Left lung (tissue), 10 donors: ENCODE measurements around the gene MARF1. TPM values are rescaled to one million over a fixed set of nuclear protein-coding genes. Genes with fewer than 3 reads are reported as not detected.

Experiments used
- ATAC-seq: fragments of 200-7000 bp; cut with Tn5 transposase; one replicate; pipeline ENCODE4 v1.9.1; 2020; ENCODE audit warnings: moderate library complexity
- DNase-seq, 4 donors: peaks; one replicate each; pipeline ENCODE4 v3.0.0-alpha.2; 2013 to 2020
- H3K27ac ChIP-seq, 2 donors: fragments of 200-600 bp; sonication (generic) in 1 of 2; one replicate each; pipeline versions ENCODE4 v1.5.0 to v1.8.0; 2020 to 2021
- H3K27me3 ChIP-seq, 2 donors: fragments of 200-600 bp; sonication (generic) in 1 of 2; one replicate each; pipeline versions ENCODE4 v1.5.0 to v1.8.0; 2020 to 2021
- H3K36me3 ChIP-seq, 2 donors: fragments of 200-600 bp; sonication (generic) in 1 of 2; one replicate each; pipeline versions ENCODE4 v1.5.0 to v1.8.0; 2020 to 2021
- H3K4me1 ChIP-seq, 2 donors: fragments of 200-600 bp; one replicate each; pipeline ENCODE4 v1.8.0; 2021
- H3K4me3 ChIP-seq, 2 donors: fragments of 200-600 bp; sonication (generic) in 1 of 2; one replicate each; pipeline versions ENCODE4 v1.5.0 to v1.8.0; 2020 to 2021; ENCODE audit warnings: mild to moderate bottlenecking in 1 of 2
- H3K9me3 ChIP-seq, 2 donors: fragments of 200-600 bp; sonication (generic) in 1 of 2; one replicate each; pipeline versions ENCODE4 v1.5.0 to v1.8.0; 2020 to 2021
- CTCF ChIP-seq, 2 donors: fragments of 200-600 bp; sonication (generic) in 1 of 2; IDR thresholded peaks; one replicate each; pipeline versions ENCODE4 v1.5.0 to v1.8.0; 2021; ENCODE audit warnings: antibody characterized with exemption in 2 of 2
- intact Hi-C, 2 donors: fragments of 100-400 bp; cut with DNase I; formaldehyde crosslinking; loops; one replicate each; pipeline versions ENCODE4 v1.11.2 to v1.14.2; 2022
- polyA plus RNA-seq, 6 donors: library from polyadenylated mRNA; unstranded; fragments of 120-200 nt; gene quantifications; one replicate each; pipeline ENCODE4 v1.2.1, GENCODE V29; 2013; ENCODE audit not compliant: insufficient read length in 6 of 6
- total RNA-seq, 2 donors: library from RNA; stranded (reverse); fragmentation: NEBNext Ultra II Directional; extraction: Animal tissue kit (Norgen Biotek cat#: 25700); gene quantifications; one replicate each; pipeline ENCODE4 v1.2.1, GENCODE V29; 2021
- donor health status: DM: no; HTN: yes; CAD: no.
- donor health status: DM: no; HTN: no; CAD: no.

Gene MARF1
- total and polyA plus RNA-seq, 8 donors, result 60.1 to 86.1 (median 71.0) TPM

GRCh38 chr16:15689290-15689689, 46.3 kb upstream of the MARF1 start:
- no peak overlapping the region for H3K4me3 ChIP-seq
- H3K9me3 ChIP-seq, result no peaks in the 10 kb centered on the region
- intact Hi-C loops, result no loop called here
- ATAC-seq (no peak), DNase-seq (peak in 1 of 4 donors; percentile 10)
- no peak for TF ChIP-seq CTCF (IDR thresholded peaks at IDR 0.05)
- H3K4me1 ChIP-seq, result no peaks in the 10 kb centered on the region
- H3K27me3 ChIP-seq, result no peaks in the 10 kb centered on the region
- H3K27ac ChIP-seq, result no peak overlapping the region
- peaks cover 0 to 95% of the 10 kb centered on the region in 2 donors for H3K36me3 ChIP-seq

- H3K36me3 ChIP-seq, result peaks cover 0 to 79% of the 10 kb centered on the region in 2 donors
Measured at GRCh38 chr16:15686287-15686686, 43.3 kb upstream of the MARF1 start.

GRCh38 chr16:15682105-15682570, 39.2 kb upstream of the MARF1 start:
- H3K36me3 ChIP-seq, result peaks cover 0 to 72% of the 10 kb centered on the region in 2 donors
- ATAC-seq, result peak; percentile 81

More at GRCh38 chr16:15686287-15686686, 43.3 kb upstream of the MARF1 start:
- intact Hi-C loops, result no loop called here
- H3K4me3 ChIP-seq, result no peak overlapping the region
- ATAC-seq (no peak), DNase-seq (peak in 1 of 4 donors; percentile 5)
- no peaks in the 10 kb centered on the region for H3K27me3 ChIP-seq
- no peaks in the 10 kb centered on the region for H3K4me1 ChIP-seq
- no peak overlapping the region for H3K27ac ChIP-seq
- no peak for TF ChIP-seq CTCF (IDR thresholded peaks at IDR 0.05)
- H3K9me3 ChIP-seq, result no peaks in the 10 kb centered on the region

GRCh38 chr16:15677447-15677846, 34.5 kb upstream of the MARF1 start:
- H3K27ac ChIP-seq, result no peak overlapping the region
- peaks cover 0 to 41% of the 10 kb centered on the region in 2 donors for H3K36me3 ChIP-seq
- no peak for DNase-seq
- peaks cover 8 to 15% of the 10 kb centered on the region in 2 donors for H3K4me1 ChIP-seq
- no peaks in the 10 kb centered on the region for H3K27me3 ChIP-seq
- intact Hi-C loops, result no loop called here
- no peaks in the 10 kb centered on the region for H3K9me3 ChIP-seq
- ATAC-seq, result no peak
- no peak overlapping the region for H3K4me3 ChIP-seq
- no peak for TF ChIP-seq CTCF (IDR thresholded peaks at IDR 0.05)

More at GRCh38 chr16:15682105-15682570, 39.2 kb upstream of the MARF1 start:
- Histone ChIP-seq H3K27me3 (no peaks in the 10 kb centered on the region), H3K4me3 (no peak overlapping the region), H3K9me3 (no peaks in the 10 kb centered on the region), H3K27ac (peak overlapping the region in 1 of 2 donors; percentile 24), H3K4me1 (no peaks in the 10 kb centered on the region)
- intact Hi-C loops, result no loop called here
- TF ChIP-seq CTCF (IDR thresholded peaks at IDR 0.05), result peak in 1 of 2 donors; percentile 61
- DNase-seq, result peak in 1 of 4 donors; percentile 50

GRCh38 chr16:15676506-15676905, 33.6 kb upstream of the MARF1 start:
- Histone ChIP-seq H3K27ac (no peak overlapping the region), H3K9me3 (no peaks in the 10 kb centered on the region), H3K27me3 (no peaks in the 10 kb centered on the region), H3K36me3 (peaks cover 0 to 41% of the 10 kb centered on the region in 2 donors), H3K4me3 (no peak overlapping the region), H3K4me1 (peaks cover 13 to 24% of the 10 kb centered on the region in 2 donors)
- ATAC-seq (no peak), DNase-seq (no peak)
- intact Hi-C loops, result no loop called here
- TF ChIP-seq CTCF (IDR thresholded peaks at IDR 0.05), result no peak
